NCI-H146 treated with DMSO at 0.1 percent for 48 hours (cell line): ENCODE data around the gene CEP120.
"Not testable (repeated sequence)": the region's sequence is repeated elsewhere in the genome, so short reads cannot be mapped to it uniquely, and the experiment has no call there.

Experiments
- DNase-seq: peaks from one replicate; lab custom pipeline; 2025; ENCODE audit not compliant: unreplicated experiment; lab: John Stamatoyannopoulos, UW

The CEP120 gene

DNA sequence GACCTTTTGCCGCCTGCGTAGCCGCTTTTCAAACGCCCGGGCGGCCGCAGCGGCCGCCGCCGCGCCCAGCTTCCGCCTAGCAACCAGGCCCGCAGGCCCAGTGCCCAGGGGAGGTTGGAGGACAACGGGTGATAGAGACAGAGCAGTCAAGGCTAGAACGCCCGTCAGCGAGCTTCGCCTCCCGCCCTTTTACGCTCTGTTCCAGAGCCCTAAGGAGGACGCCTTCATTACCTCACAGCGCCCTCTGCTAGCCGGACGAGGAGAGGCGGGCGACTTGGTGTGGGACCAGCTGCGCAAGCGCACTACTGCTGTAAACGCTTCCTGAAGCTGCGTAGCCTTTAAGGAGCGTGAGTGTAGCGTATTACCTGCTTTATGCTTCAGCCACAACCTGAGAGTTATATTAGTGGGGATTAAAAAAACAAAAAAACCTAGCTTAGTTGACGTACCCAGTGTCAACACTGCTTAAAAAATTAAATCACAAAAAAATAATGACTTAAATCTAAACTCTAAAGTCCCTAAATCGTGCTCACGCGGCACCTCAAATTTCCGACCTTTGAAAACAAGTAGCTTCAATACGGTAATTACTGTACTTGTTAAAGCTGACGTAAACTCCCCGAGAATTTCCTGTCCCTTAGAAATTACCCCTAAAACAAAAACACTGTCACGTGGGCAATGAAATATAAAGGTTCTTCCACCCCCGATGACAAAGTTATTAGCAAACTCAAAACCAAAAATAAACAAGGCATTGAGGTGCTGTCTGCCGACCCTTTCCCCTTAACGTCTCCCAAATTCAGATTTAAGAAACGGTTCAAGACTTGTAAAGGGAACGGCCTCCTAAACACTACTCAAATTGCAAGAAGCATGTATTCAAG, at the start of gene CEP120:
TSS of gene CEP120 (minus strand) at position 126 of the 872 bp plus-strand sequence. CDS start 405 bp downstream, outside the sequence.
- DNase-seq: no peak

DNA sequence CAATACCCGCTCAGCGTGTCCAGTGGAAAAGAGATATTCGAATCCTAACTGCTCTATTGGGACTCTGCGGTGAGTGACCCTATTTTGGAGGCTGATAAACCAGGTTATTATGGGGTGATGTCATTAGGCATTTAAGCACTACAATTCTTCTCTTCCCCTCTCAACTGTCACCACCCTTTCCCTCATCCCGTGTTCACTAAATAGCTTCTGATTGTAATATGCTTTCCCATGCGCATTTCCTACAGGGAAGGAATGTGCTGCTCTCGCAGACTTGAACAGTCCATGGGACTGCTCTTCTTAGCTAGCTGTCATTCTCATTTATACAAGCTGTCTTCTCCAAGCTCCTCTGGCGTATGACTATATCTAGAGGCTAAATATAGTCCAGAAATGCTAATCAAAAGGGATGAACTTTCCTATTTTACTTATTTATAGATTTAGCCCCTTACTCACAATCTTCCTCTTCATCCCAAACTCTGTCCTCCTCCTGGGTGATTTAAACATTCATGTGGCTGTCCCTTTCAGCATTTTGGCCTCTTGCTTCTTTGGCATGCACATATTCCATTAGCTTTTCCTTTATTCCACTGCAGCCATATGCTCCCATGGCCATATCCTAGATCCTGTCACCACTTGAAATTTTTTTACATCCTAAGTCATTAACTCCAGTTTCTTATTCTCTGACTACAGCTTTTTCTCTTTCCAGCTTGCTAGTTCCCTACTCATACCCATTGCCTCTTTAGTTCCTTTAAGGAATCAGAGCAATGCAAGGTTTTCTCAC, 49.1 kb upstream of the CEP120 start:
- DNase-seq: no peak

DNA sequence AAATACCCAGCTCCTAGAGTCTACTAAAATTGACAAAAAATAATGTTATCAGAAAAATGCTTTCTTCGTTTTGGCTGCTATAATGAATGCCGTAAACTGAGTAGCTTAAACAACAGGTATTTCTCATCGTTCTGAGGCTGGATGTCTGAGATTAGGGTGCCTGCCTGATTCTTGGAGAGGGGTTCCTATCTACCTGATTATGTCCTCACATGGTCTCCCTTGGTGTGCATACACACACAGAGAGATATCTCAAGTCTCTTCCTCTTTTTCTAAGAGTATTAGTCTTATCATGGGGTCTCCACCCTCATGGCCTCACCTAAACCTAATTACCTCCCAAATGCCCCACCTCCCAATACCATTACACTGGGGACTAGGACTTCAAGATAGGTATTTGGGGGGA, 48.2 kb upstream of the CEP120 start:
- DNase-seq: no peak

DNA sequence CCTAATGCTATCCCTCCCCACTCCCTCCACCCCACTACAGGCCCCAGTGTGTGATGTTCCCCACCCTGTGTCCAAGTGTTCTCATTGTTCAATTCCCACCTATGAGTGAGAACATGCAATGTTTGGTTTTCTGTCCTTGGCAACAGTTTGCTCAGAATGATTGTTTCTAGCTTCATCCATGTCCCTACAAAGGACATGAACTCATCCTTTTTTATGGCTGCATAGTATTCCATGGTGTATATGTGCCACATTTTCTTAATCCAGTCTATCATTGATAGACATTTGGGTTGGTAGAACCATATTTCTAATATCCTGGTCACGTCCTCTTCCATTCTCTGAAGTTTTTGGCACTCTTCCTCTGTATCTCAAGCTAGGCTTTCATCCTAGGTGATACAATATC, 43.6 kb upstream of the CEP120 start:
- DNase-seq: not testable (repeated sequence)

- no peak for DNase-seq
Observed at GRCh38 chr5:123460296-123460729, 37.1 kb upstream of the CEP120 start.

GRCh38 chr5:123458994-123459393, 35.8 kb upstream of the CEP120 start:
- DNase-seq: not testable (repeated sequence)

DNA sequence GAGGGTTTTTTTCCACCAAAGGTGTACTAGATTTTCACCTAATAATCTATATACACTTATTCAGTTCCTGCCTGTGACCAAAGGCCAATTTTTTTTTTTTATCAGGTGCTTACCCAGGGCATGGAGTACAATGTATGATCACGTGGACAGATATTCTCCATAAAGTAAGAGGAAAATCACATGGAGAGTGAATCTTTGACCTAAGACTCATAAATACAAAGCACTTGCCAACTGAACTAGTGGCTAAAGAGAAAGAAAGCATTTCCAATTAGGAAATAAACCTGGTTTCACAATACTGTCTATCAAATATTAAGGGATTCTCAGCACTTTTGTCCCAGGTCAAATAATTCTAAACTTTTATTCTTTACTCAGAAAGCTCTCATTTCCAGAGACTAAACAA, 33.0 kb upstream of the CEP120 start:
- no peak for DNase-seq

DNA sequence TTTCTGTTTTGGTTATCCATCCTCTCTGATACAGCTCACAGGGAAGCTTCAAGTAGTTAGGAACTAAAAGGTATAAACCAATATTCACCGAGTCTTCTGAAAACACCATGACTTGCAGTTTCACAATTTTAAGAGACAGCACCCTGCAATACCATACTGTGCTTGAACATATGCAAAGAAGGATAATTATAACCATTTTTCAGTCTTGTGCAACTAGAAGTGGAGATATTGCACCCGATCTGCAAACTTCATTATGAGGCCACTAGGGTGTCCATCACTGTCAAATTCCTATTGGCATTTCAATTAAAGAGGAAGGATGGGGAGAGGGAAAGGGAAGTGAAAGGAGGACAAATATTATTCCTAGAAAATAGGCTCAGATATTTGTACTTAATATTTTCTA, 32.4 kb upstream of the CEP120 start:
- DNase-seq: no peak

- no peak for DNase-seq
Observed at GRCh38 chr5:123455095-123455494, 31.9 kb upstream of the CEP120 start.

GRCh38 chr5:123454259-123454911, 31.2 kb upstream of the CEP120 start:
- DNase-seq: no peak

GRCh38 chr5:123452401-123452800, 29.2 kb upstream of the CEP120 start:
- DNase-seq: no peak

DNA sequence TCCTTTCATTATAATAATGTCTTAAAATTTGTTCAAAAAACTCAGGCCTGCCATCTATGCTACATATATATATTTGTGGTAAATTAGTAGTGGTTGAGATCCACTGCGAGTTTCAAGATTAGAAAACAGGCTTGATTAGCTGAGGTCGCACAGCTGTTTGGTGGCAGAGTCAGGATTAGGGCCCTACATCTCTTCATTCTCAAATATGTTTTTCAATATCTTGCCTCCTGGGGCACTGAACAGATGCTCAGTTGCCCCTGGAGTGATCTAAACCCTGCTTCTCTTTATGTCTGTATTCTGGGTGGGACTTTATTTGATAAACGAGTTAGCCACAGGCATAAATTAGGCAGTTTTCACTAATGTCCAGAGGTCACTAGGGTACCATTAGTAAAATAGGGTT, 27.8 kb upstream of the CEP120 start:
- no peak for DNase-seq

GRCh38 chr5:123450640-123451039, 27.4 kb upstream of the CEP120 start:
- no peak for DNase-seq

- DNase-seq: no peak
Observed at GRCh38 chr5:123450114-123450513, 26.9 kb upstream of the CEP120 start.

DNA sequence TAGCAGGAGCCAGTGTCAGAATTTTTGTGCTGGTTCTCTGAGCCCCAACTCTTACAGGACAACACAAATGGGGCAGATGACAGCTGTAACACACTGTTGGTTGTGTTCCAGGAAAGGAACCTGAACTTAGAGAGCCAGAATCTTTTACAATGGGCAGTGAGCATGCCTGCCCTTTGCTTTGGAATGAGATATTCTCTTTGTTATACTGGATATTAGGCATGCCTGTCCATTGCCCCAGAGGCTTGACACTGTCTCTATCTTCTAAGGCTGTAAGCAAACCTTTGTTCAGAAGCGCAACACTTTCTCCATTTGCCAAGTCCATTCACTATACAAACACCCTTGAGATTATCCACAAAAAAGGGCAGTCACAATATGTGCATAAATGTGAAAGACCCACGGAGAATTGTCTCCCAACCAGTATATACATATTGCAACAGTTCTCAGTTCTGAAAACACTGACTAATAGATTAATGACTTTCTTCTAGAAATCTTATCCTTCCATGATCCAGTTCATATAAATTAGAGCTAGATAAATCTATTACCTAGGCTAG, 26.3 kb upstream of the CEP120 start:
- no peak for DNase-seq

DNA sequence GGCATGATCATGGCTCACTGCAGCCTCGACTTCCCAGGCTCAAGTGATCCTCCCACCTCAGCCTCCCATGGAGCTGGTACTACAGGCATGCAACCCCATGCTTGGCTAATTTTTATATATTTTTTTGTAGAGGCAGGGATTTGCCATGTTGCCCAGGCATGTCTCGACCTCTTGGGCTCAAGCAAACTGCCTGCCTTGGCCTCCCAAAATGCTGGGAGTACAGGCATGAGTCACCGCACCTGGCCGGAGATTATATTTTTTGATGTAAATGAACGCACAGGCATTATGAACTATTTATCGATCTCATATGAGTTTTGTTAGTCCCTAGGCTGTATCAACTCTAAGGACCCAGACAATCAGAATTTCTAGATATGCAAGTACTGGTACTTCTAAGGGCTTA, 25.5 kb upstream of the CEP120 start:
- DNase-seq: no peak

GRCh38 chr5:123448017-123448617, 24.9 kb upstream of the CEP120 start:
- no peak for DNase-seq

DNA sequence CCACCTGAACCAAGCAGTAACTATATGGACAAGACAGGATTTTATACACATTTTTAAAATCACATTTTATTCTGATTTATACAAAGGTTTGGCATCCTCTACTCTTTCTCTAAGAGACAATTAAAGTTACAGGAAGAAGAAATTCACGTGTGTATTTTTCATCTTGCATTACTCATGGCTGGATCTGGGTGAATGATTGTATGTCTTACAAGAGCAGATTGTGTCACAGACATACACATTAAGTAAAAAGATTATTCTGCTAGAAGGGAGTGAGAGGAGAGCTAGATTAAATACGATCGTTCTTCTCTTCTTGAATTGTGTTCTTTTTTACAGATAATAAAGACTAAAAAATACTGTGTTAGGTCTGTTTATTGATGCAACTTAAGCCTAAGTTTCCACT, 20.8 kb upstream of the CEP120 start:
- no peak for DNase-seq

- no peak for DNase-seq
Observed at GRCh38 chr5:123441408-123441807, 18.2 kb upstream of the CEP120 start.

- no peak for DNase-seq
Observed at GRCh38 chr5:123440456-123441181, 17.4 kb upstream of the CEP120 start.
